HPDE6-E6E7 (cell line): ENCODE measurements around the gene PARP3.
"Not testable (repeated sequence)": the region's sequence is repeated elsewhere in the genome, so short reads cannot be mapped to it uniquely, and the experiment has no call there.

Experiments
- DNase-seq: peaks from one replicate; pipeline ENCODE4 v3.0.0; 2011; ENCODE audit warnings: missing footprints; ENCODE audit errors: extremely low spot score

The PARP3 gene

GRCh38 chr3:51985063-51985462 is 42.9 kb downstream of the PARP3 start:
- DNase-seq = no peak

DNA sequence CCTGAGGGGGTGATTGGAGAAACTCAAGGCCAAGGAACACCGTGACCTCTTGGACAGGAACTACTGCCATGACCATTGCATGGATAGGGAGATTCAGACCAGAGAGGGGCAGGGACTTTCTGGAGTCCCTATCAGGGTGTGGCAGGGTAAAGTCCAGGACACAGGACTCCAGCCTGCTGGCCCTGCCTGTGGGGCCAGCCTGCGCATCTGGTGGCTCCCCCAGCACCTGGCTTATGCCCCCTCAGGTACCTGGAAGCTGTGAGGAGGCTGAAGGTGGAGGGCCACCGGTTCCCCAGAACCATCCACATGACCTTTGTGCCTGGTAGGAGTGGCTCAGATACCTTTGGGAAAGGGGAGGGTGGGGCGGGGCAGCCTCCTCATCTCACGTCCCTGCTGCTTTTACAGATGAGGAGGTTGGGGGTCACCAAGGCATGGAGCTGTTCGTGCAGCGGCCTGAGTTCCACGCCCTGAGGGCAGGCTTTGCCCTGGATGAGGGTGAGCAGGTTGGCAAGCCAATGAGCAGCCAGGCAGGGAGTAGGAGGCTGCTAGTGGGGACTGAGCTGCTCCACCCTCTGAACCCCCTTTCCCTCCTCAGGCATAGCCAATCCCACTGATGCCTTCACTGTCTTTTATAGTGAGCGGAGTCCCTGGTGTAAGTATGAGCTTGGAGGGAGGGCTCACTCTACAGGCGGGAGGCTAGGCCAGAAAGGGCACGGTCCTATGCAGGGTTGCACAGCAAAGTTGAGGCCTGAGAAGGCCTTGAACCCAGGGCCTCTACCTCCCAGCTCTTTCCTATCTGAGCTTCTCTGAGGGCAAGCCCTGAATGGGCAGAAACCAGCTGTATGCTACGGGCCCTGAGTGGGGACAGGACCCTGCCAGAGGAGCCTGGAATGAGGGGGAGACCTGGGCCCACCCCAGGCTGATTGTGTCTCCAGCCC is 44.1 kb downstream of the PARP3 start:
- DNase-seq = no peak

GRCh38 chr3:51987568-51987967 is 45.4 kb downstream of the PARP3 start:
- no peak for DNase-seq

GRCh38 chr3:51988286-51989146 is 46.4 kb downstream of the PARP3 start:
- no peak for DNase-seq

DNA sequence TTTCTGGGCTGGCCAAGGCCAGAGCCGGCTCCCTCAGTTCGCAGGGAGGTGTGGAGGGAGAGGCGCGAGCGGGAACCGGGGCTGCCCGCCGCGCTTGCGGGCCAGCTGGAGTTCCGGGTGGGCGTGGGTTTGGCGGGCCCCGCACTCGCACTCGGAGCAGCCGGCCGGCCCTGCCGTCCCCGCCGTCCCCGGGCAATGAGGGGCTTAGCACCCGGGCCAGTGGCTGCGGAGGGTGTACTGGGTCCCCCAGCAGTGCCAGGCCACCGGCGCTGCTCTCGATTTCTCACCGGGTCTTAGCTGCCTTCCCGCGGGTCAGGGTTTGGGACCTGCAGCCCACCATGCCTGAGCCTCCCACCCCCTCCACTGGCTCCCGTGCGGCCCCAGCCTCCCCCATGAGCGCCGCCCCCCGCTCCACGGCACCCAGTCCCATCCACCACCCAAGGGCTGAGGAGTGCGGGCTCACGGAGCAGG is 48.4 kb downstream of the PARP3 start:
- not testable (repeated sequence) for DNase-seq

DNA sequence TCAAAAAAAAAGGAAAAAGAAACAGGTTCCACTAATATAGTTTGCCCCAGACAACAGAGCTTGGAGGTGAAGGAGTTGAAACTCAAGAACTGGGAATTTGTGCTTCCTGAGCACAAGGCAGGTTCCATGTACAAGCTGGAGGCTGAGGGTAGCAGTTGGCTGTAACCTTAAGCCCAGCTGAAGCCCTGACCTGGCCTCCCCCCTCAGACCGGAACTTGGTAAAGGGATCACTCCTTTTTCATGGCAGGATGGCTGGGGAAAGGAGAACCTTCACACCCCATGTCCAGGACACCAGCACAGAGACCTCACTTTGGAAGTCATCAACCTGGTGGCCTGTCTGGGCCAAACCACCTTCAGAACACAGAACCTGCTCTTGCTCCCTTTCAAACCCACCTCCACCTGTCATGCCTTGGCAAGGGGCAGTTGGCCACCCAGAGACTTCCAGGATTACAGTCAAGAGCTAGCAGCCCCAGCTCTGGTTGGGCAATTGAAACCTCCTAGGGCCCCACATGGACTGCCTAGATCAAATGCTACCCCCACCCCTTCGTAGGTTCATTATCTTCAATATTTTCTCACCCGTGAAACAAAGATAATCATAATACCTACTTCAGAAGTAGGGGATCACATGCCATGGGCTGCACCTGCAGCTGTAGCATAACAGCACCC is 50.0 kb downstream of the PARP3 start:
- DNase-seq = no peak

GRCh38 chr3:51993657-51994056 is 51.5 kb downstream of the PARP3 start:
- not testable (repeated sequence) for DNase-seq

DNA sequence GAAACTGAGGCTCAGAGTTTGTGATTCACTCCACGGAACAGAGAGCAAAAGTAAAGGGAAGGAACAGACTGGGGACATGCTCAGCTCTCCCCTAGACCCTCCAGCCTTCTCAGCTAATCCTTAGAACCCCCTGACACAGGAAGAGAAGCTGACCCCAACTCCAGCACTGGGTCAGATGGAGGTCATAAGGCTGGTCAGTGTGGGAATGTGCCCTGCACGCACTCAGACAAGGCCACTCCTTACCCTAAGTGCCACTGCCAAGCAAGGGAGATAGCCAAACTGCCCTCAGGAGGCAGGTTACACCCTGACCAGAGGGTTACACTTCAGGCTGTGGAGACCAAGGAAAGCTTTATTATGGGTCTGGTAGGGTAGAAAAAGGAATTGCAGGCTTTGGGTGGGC is 52.4 kb downstream of the PARP3 start:
- DNase-seq = no peak

DNA sequence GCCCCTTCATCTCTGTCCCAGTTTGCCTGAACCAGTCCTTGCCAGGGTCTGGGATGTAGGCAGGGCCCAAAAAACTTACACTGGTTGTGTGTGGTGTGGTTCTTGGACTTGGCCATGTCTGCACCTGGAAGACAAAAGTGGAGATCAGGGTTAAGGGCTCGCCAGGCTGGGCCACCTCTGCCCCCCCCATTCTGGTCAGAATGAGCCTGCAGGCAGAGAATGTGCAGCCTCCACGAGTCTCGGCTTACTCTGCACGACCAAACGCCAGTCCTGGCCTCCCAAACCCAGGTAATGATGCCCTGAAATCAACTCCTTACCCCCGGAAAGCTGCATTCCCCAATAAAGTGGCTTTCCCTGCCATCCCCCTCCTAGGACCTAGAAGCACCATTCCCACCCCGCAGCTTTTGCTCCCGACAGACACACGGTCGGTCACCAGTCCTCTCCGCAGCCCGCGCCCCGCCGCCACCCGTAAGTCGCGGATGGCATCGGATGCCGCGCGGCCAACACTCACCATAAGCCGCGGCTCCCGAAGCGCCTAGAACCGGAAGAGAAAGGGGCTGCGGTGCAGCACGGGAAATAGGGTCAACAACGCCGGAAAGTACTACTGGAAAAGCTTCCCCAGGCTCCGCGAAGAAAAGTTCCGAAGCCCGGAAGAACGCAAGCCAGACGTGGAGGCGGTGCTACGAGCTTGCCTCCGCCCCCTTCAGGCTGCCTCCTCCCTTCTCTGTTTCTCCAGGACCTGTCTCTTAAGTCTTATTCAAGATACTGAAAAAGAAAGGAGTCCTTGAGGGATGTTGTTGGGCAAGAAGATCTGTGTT is 53.4 kb downstream of the PARP3 start, which contains the start of gene RPL29:
TSS of gene RPL29 (minus strand) at position 550 of the 818 bp plus-strand sequence. CDS start at position 116, 434 bp downstream.
- DNase-seq = no peak

DNA sequence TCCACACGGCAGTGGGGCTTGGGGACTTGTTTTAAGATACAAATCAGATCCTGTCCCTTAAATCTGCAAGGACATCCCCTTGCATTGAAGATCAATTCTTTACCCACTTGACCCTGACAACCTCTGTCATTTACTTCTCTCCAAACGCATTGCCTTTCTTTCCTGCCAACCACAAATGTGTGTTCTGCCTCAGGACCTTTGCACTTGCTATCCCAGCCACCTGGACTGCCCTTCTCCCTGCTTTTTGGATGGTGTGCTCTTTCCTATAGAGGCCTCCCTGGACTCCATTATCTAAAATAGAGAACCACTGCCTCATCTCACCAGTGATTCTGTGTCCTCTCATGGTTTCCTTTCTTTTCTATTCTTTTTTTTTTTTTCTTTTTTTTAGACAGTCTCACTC is 55.0 kb downstream of the PARP3 start:
- DNase-seq = no peak

DNA sequence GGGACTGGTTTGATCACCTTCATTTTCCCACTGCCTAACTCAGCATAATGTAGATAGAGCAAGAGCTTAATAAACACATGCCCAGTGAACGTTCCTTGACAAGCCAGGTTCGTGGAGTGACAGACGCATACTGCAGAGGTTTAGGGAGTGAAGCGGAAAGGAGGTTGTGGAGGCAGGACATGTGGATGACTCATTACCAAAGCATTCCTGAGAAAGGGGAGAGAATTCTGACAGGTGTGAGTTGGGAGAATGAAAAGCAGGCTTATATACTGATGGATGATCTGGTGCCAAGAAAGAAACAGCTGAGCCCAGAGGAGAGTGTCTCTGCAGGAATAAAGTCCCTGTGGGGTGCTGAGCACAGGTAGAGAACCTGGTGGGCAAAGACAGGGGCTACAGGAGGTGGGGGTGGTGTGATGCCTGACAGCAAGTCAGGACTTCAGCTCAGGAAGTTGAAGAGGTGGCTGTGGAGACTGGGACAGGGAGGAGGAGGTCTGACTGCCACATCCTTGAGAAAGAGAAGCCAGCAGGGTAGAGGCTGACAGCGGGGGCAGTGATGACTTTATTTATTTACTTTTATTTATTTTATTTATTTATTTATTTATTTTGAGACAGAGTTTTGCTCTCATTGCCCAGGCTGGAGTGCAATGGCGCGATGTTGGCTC is 55.9 kb downstream of the PARP3 start:
- no peak for DNase-seq
